HG02610 (cell line): ENCODE data around the gene ZNF683.

Experiments used
- ATAC-seq: cut with Tn5 transposase; IDR thresholded peaks from one replicate; pipeline ENCODE4 v1.9.1; 2021; ENCODE audit warnings: mild to moderate bottlenecking, moderate library complexity; ENCODE audit not compliant: unreplicated experiment

Gene ZNF683

GRCh38 chr1:26359981-26360806 is 12.4 kb downstream of the ZNF683 start:
- ATAC-seq, result no peak

- ATAC-seq, result no peak
These were observed 13.9 kb downstream of the ZNF683 start for GRCh38 chr1:26358411-26359384.

GRCh38 chr1:26357121-26357602 is 15.4 kb downstream of the ZNF683 start:
- ATAC-seq, result no peak

DNA sequence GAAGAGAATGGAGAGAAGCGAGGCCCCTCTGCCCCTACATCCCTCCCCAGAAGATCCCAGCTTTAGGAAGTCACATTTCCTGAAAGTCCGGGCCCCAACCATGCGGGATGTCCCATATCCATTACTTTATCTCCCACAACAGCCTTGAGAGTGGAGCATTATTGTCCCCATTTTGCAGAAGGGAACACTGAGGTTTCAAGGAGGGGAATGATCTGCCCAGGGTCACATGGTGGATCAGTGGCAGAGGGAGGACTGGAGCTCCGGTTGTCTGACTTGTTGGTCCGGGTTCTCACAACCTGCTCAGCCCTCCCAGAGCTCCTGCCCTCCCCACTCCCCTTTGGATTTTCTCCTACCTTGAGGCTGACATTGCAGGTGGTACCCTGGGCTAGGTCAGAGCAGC is 16.4 kb downstream of the ZNF683 start:
- no peak for ATAC-seq

- no peak for ATAC-seq
These were observed 17.6 kb downstream of the ZNF683 start for GRCh38 chr1:26354972-26355371.

- no peak for ATAC-seq
These were observed 18.4 kb downstream of the ZNF683 start, which contains the start of gene CRYBG2 for GRCh38 chr1:26353976-26354820. TSS of gene CRYBG2 (minus strand) at chr1:26354130. CDS start at chr1:26346657, 7,473 bp downstream.

DNA sequence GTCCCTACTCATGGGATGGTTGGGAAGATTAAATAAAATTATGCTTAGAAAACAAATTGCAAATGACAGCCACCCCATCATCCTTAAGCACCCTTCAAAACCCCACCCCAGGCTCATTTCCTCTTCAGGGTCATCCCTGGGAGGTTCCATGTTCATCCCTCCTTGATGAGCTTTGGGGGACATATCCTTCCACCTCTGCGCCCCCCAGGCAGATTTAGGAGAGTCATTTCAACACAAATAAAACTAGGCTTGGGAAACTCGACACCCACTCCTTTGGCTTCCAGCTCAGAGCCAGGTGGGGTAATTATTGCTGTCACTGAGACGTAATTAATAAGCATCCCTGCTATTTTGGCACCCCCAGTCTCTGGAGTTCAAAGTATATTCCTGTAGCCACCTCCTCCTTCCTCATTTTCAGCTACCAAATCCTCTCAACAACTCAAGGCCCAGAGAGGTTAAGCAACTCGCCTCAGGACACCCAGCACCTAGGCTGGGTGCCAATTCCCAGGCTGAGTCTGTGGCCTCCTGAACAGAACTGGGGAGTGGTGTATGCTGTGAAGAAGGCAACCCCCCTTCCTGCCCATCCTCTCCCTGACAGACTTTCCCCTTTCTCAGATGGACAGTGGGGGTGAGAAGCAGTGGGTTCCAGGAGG is 19.2 kb downstream of the ZNF683 start:
- ATAC-seq, result no peak

DNA sequence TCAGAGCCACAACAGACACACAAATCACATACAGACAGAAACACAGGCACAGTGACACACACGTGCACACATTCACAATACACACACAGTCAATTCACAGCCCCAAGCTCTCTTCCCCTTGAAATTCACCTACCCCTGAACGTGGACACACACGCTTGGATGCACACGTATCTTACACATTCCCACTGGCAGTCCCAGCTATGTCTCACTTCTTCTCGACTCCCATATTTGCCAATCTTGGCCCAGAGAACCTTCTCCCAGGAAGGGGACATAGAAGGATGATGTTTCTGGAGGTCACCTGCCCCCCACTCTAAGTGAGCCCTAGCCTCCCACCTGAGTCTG is 20.2 kb downstream of the ZNF683 start:
- no peak for ATAC-seq

GRCh38 chr1:26351590-26352337 is 20.8 kb downstream of the ZNF683 start:
- no peak for ATAC-seq

DNA sequence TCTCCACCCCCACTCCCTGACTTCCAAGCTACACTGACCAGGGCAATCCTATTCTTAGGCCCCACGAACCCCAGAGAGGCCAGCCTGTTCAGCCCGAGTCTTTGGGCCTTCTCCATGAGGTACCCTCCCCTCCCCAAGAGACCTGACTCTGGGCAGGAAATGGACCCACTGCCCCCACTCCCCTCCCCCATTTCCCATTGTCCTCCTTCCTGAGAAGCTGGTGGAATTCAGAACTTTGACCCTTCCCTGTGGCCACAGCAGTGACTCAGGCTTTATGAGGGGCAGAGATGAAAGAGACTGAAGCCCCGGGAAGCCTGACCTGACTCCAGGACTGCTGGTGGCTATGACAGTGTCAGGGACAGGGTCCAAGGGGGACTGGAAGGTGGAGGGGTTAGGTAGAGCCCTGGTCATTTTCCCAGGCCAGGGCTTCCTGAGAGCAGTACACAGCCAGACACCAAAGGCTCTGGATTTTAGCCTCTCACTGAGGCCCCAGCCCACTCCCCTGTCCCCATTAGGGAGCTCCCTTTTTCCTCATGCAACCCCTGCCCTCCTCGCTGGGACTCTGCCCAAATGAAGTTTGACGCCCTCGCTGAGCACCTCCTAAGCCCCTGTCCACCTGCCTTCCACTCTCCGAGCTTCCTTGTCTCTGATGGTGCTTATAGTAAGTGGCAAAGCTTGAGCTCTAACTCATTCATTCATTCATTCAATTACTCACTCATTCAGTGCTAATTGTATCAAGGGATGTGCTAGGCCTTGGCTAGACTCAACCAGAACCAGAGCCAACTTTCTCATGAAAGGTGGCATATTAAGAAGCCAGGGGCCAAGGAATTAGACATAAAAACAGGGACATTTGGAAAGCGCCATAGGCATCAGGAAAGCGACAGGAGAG is 21.6 kb downstream of the ZNF683 start:
- ATAC-seq, result no peak

- no peak for ATAC-seq
These were observed 22.2 kb downstream of the ZNF683 start for GRCh38 chr1:26350343-26350700.

DNA sequence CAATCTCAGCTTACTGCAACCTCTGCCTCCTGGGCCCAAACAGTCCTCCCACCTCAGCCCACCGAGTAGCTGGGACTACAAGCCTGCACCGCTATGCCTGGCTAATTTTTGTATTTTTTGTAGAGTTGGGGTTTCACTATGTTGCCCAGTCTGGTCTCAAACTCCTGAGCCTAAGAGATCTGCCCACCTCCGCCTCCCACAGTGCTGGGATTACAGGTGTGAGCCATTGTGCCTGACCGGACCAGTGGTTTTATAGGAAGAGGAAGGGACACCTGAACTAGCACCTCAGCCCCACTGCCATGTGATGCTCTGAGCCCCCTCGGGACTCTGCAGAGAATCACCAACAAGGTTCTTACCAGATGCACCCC is 22.7 kb downstream of the ZNF683 start:
- no peak for ATAC-seq

- no peak for ATAC-seq
These were observed 23.2 kb downstream of the ZNF683 start for GRCh38 chr1:26349188-26349876.

GRCh38 chr1:26346274-26347033 is 26.1 kb downstream of the ZNF683 start:
- no peak for ATAC-seq

DNA sequence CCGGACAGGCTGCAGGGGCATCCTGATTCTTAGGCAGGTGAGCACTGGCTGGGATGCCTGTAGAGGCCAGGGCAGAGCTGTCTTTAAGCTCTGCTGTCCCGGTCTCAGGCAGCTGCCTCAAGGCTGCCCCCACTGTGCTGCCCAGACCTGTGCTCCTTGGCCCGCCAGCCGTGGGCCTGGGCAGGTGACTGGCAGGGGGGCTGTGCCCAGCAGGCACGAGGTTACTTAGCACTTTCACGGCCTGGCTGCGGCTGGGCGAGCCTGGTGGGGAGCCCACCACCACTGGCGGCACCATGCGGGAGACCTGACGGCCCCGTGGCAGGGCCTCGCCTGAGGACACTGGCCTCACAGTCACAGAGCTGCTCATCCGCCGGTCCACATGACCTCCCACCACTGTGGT is 26.8 kb downstream of the ZNF683 start:
- no peak for ATAC-seq

DNA sequence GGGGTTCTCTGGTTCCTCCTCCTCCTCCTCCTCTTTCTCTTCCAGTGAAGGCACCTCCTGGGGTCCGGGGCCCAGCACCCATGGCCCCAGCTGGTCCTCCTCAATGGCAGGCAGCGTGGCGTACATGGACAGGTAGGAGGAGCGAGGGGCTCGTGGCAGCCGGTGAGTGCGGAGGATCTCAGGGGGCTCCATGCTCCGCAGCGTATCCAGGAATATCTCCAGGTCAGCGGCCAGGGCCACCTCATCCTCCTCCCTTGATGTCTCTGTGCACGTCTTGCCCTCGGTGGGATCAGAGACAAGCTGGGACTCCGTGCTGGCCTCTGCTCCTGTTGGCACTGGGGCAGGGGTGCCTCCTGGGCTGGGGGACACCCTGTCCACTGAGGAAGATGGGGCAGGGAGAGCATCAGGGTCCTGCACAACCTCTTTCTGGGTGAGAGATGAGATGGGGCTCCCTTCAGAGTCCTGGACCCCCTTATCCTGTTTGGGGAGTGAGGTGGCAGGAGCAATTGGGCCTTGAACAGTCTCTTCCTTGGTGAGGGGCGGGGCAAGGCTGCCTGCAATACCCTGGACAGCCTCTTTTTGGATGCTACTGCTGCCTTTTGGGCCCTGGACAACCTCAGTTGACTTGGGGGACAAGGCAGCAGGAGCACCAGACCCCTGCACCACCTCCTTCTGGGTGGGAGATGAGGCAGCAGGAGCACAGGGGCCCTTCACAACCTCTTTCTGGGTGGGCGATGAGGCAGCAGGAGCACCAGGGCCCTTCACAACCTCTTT is 28.2 kb downstream of the ZNF683 start:
- no peak for ATAC-seq

DNA sequence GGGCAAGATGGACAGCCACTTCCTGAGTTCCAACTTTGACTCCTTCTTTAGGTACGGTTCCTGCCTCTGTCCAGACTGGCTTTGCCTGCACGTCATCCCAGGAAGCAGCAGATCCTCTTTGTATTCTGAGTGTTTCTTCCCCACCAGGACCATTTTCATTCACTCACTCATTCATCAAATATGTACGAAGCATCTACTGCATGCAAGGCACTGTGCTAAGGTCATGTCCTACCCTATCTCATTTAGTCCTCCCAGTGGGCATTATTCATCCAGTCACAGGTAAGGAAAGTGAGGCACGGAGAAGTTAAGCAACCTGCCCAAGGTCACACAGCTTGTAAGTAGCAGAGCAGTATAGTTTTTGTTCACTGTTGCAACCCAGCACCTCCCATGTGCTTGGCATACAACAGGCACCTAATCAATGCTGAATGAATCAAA is 32.5 kb downstream of the ZNF683 start:
- ATAC-seq, result no peak
